ENCODE measurements around the gene NPTN.

NPTN gene

DNA sequence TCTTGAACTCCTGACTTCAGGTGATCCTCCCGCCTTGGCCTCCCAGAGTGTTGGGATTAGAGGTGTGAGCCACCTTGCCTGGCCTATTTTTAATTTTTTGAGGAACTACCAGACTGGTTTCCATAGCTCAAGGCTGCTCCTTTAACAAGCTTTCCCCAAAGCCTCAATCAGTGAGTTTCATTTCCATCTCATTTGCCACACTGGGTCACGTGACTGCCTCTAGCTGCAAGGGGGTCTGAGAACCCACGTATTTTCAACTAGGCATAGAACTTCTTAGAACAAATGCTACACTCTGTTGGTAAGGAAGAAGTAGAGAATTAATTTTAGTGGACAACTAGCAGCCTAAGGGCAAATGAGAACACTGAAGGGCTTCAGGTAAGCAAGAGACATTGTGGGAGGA is 47.9 kb upstream of the NPTN start:
- no peak for TF ChIP-seq OSR1 (CRISPR knock-in tag; IDR thresholded peaks at IDR 0.05)
- no peak for TF ChIP-seq RARB (CRISPR knock-in tag; IDR thresholded peaks at IDR 0.05)
- no peak for TF ChIP-seq ZC3H10 (CRISPR knock-in tag; IDR thresholded peaks at IDR 0.05)
- TF ChIP-seq ZNF70 (CRISPR knock-in tag; IDR thresholded peaks at IDR 0.05) = no peak
- no peak for TF ChIP-seq TCF4 (CRISPR knock-in tag; IDR thresholded peaks at IDR 0.05; ENCODE audit: borderline replicate concordance)
- TF ChIP-seq, protein P1, sequence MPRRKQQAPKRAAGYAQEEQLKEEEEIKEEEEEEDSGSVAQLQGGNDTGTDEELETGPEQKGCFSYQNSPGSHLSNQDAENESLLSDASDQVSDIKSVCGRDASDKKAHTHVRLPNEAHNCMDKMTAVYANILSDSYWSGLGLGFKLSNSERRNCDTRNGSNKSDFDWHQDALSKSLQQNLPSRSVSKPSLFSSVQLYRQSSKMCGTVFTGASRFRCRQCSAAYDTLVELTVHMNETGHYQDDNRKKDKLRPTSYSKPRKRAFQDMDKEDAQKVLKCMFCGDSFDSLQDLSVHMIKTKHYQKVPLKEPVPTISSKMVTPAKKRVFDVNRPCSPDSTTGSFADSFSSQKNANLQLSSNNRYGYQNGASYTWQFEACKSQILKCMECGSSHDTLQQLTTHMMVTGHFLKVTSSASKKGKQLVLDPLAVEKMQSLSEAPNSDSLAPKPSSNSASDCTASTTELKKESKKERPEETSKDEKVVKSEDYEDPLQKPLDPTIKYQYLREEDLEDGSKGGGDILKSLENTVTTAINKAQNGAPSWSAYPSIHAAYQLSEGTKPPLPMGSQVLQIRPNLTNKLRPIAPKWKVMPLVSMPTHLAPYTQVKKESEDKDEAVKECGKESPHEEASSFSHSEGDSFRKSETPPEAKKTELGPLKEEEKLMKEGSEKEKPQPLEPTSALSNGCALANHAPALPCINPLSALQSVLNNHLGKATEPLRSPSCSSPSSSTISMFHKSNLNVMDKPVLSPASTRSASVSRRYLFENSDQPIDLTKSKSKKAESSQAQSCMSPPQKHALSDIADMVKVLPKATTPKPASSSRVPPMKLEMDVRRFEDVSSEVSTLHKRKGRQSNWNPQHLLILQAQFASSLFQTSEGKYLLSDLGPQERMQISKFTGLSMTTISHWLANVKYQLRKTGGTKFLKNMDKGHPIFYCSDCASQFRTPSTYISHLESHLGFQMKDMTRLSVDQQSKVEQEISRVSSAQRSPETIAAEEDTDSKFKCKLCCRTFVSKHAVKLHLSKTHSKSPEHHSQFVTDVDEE (CRISPR knock-in tag; IDR thresholded peaks at IDR 0.05) = no peak
- TF ChIP-seq ZFP3 (CRISPR knock-in tag; IDR thresholded peaks at IDR 0.05) = no peak
- TF ChIP-seq ARNTL (CRISPR knock-in tag; IDR thresholded peaks at IDR 0.05; ENCODE audit: borderline replicate concordance, low read depth) = no peak
- no peak for ATAC-seq

DNA sequence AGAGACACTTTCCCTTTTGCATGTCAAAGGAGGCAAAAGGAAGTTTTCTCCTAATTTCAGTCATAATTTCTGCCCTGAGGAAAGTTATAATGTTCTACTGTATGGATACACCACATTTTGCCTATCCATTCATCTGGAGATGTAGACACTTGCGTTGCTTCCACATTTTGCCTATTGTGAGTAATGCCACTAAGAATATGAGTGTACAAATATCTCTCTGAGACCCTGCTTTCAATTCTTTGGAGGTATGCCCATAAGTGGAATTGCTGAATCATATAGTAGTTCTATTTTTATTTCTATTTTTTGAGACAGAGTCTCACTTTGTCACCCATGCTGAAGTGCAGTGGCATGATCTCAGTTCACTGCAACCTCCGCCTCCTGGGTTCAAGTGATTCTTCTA is 47.4 kb upstream of the NPTN start:
- ATAC-seq = no peak
- TF ChIP-seq TOX (CRISPR knock-in tag; IDR thresholded peaks at IDR 0.05; ENCODE audit: borderline replicate concordance) (no peak), ZFP30 (CRISPR knock-in tag; IDR thresholded peaks at IDR 0.05) (no peak), ZNF8 (CRISPR knock-in tag; IDR thresholded peaks at IDR 0.05) (no peak), ZNF70 (CRISPR knock-in tag; IDR thresholded peaks at IDR 0.05) (no peak), ZNF565 (CRISPR knock-in tag; conservative IDR thresholded peaks at IDR 0.05; ENCODE audit: low read depth) (no peak), GLIS3 (CRISPR knock-in tag; IDR thresholded peaks at IDR 0.05) (no peak), ESRRG (CRISPR knock-in tag; IDR thresholded peaks at IDR 0.05) (no peak), ZC3H10 (CRISPR knock-in tag; IDR thresholded peaks at IDR 0.05) (no peak), ISL1 (CRISPR knock-in tag; IDR thresholded peaks at IDR 0.05) (no peak), BACH2 (CRISPR knock-in tag; IDR thresholded peaks at IDR 0.05; ENCODE audit: borderline replicate concordance) (no peak), PATZ1 (CRISPR knock-in tag; IDR thresholded peaks at IDR 0.05; ENCODE audit: borderline replicate concordance) (no peak), CSDC2 (CRISPR knock-in tag; IDR thresholded peaks at IDR 0.05) (no peak)
- TF ChIP-seq, protein P1 (CRISPR knock-in tag; IDR thresholded peaks at IDR 0.05) = no peak
- TF ChIP-seq, protein P2, sequence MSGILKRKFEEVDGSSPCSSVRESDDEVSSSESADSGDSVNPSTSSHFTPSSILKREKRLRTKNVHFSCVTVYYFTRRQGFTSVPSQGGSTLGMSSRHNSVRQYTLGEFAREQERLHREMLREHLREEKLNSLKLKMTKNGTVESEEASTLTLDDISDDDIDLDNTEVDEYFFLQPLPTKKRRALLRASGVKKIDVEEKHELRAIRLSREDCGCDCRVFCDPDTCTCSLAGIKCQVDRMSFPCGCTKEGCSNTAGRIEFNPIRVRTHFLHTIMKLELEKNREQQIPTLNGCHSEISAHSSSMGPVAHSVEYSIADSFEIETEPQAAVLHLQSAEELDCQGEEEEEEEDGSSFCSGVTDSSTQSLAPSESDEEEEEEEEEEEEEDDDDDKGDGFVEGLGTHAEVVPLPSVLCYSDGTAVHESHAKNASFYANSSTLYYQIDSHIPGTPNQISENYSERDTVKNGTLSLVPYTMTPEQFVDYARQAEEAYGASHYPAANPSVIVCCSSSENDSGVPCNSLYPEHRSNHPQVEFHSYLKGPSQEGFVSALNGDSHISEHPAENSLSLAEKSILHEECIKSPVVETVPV (CRISPR knock-in tag; IDR thresholded peaks at IDR 0.05) = no peak
- TF ChIP-seq, protein P3, sequence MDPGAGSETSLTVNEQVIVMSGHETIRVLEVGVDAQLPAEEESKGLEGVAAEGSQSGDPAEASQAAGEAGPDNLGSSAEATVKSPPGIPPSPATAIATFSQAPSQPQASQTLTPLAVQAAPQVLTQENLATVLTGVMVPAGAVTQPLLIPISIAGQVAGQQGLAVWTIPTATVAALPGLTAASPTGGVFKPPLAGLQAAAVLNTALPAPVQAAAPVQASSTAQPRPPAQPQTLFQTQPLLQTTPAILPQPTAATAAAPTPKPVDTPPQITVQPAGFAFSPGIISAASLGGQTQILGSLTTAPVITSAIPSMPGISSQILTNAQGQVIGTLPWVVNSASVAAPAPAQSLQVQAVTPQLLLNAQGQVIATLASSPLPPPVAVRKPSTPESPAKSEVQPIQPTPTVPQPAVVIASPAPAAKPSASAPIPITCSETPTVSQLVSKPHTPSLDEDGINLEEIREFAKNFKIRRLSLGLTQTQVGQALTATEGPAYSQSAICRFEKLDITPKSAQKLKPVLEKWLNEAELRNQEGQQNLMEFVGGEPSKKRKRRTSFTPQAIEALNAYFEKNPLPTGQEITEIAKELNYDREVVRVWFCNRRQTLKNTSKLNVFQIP (CRISPR knock-in tag; IDR thresholded peaks at IDR 0.05; ENCODE audit: borderline replicate concordance, low read depth) = no peak

DNA sequence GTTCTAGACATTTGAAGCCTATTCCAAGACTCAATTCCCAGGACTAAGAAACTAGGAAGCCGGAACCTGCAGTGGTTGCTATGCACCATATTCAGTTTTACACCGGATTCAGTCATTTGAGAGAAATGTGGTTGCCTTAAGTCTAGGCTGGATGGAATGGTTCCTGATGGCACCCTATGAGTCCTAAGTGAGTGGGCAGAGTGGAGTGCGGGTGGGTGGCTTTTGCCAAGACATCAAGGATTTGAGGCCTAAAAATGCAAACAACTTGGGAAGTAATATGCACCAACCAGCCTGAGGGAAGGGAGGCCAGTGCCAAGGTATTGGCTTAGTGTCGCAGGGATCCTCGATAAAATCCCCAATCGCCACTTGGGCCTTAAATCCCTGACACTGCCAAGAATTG is 46.8 kb upstream of the NPTN start:
- TF ChIP-seq ZNF565 (CRISPR knock-in tag; conservative IDR thresholded peaks at IDR 0.05; ENCODE audit: low read depth) (no peak), RARB (CRISPR knock-in tag; IDR thresholded peaks at IDR 0.05) (no peak), TOX (CRISPR knock-in tag; IDR thresholded peaks at IDR 0.05; ENCODE audit: borderline replicate concordance) (no peak), PATZ1 (CRISPR knock-in tag; IDR thresholded peaks at IDR 0.05; ENCODE audit: borderline replicate concordance) (no peak), CREB5 (CRISPR knock-in tag; IDR thresholded peaks at IDR 0.05; ENCODE audit: low read depth) (no peak), ESRRG (CRISPR knock-in tag; IDR thresholded peaks at IDR 0.05) (no peak), CSDC2 (CRISPR knock-in tag; IDR thresholded peaks at IDR 0.05) (no peak), ISL1 (CRISPR knock-in tag; IDR thresholded peaks at IDR 0.05) (no peak)
- TF ChIP-seq, protein P3 (CRISPR knock-in tag; IDR thresholded peaks at IDR 0.05; ENCODE audit: borderline replicate concordance, low read depth) = no peak
- ATAC-seq = no peak
